ENCODE results near the gene CAPZA2.
"Not testable (repeated sequence)": the region's sequence is repeated elsewhere in the genome, so short reads cannot be mapped to it uniquely, and the experiment has no call there.

Gene CAPZA2

GRCh38 chr7:116920359-116920758, 58.0 kb downstream of the CAPZA2 start:
- no peak for DNase-seq (ENCODE audit: low read depth)

GRCh38 chr7:116922545-116922944, 60.2 kb downstream of the CAPZA2 start:
- DNase-seq (ENCODE audit: low read depth), result no peak

- no peak for DNase-seq (ENCODE audit: low read depth)
These were observed 62.4 kb downstream of the CAPZA2 start for GRCh38 chr7:116924741-116925140.

DNA sequence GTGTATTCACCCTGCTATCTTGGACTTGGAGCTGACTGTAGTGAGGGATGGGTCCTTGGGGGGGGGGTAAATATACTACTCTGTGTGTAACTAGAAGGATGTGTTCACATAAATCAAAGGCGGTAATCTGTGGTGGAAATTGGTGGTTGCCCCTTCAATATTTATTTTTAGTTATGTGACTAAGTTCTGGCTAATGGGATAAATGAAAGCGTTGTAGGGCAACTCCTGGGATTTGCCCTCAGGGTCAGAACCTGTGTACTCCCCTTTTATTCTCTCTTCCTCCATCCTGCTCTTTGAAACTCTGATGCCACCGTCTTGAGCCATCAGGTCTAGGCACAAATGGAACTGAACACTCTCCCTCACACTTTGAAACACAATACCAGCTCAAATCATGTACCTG, 66.6 kb downstream of the CAPZA2 start:
- no peak for DNase-seq (ENCODE audit: low read depth)

DNA sequence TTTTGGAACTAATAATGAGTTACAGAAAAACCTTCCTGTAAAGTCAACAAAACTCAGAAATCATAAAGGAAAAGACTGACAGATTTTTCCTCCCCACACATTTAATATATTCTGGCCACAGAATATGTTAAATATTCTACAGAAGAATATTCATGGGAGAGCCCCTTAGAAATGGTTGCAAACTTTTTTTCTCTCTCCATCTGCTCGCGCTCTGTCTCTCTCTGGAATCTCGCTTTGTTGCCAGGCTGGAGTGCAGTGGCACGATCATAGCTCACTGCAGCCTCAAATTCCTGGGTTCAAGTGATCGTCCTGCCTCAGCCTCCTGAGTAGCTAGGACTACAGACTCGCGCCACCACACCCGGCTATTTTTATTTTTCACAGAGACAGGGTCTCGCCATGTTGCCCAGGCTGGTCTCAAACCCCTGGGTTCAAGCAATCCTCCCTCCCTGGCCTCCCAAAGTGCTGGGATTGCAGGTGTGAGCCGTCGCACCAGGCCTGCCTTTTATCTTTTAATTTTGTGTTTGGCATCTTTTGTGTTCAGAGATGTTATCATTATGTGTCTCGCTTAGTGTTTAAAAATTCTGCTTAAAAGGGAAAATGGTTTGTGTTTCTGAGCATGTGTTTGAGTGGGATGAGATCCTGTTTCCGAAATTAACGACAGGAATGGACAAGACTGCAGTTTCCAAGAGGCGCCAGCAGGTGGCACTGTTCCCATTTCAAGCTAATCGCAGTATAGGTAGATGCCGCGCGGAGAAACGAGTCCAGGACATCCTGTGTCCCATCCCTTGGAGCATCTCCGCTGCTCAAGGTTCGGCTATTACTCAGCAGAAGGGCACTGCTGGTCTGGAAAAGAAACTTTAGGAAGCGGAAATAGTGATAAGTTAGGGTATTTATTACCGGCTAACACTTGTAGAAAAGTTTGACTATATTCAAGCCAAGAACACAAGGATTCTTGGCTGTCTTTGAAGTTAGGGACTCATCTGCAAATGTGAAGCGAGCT, 67.8 kb downstream of the CAPZA2 start:
- peak; percentile 47 for DNase-seq (ENCODE audit: low read depth)

GRCh38 chr7:116932566-116932965, 70.2 kb downstream of the CAPZA2 start:
- no peak for DNase-seq (ENCODE audit: low read depth)

DNA sequence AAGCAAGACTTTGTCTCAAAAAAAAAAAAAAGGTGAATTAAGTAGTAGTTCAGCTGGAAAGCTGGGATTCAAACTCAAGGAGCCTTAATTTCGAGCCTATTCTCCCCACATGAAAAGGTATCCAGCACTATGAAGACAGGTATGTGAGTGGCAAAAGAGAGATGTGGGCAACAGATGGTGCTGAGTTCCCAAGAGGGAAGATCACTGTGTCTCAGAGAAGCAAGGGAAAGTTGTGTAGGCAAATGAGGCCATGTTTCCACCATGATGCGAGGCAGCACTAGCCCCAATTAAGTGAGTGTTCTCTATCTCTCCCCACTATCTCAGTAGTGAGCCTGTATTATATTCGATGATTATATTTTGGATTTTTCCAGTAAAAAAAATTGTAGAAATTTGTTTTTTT, 71.1 kb downstream of the CAPZA2 start:
- no peak for DNase-seq (ENCODE audit: low read depth)

DNA sequence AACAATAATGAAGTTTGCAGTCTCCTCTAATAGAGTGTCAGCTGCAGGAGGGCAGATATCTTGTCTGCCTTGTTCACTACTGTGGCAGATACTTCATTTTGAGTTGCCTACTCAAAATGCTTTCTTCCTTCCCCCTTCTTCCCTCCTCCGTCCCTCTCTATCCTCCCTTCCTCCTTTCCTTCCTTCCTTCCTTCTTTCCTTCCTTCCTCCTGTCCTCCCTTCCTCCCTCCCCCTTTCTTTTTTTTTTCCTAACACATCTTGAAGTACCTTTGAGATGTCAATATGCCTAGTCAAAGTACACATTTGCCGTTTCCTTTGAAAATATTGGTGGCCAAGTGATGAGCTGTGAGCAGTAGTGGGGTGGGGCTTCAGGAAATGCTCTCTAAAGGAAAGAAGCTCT, 72.2 kb downstream of the CAPZA2 start:
- no peak for DNase-seq (ENCODE audit: low read depth)

GRCh38 chr7:116936844-116937243, 74.5 kb downstream of the CAPZA2 start:
- not testable (repeated sequence) for DNase-seq (ENCODE audit: low read depth)

- no peak for DNase-seq (ENCODE audit: low read depth)
These were observed 76.3 kb downstream of the CAPZA2 start for GRCh38 chr7:116938678-116939077.

- no peak for DNase-seq (ENCODE audit: low read depth)
These were observed 78.4 kb downstream of the CAPZA2 start for GRCh38 chr7:116940689-116941370.

GRCh38 chr7:116942504-116942903, 80.1 kb downstream of the CAPZA2 start:
- no peak for DNase-seq (ENCODE audit: low read depth)

DNA sequence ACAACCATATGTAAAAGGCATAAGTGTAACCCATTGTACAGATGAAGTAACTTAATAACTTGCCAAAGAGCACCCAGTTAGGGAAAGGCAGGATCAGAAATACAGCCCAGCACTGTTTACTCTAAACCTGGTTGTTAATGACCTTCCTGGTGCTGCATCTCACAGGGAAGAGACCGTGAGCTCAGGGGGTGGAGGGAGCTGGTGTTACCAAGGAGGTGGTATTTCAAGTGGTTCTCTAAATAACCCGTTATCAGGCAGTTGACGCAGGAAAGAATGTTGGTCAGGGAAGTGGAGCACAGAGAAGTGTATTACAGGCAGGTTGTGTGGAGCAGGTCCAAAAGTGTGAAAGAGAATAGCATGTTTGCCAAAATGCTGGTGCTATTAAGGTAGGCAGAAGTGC, 86.5 kb downstream of the CAPZA2 start:
- no peak for DNase-seq (ENCODE audit: low read depth)

- no peak for DNase-seq (ENCODE audit: low read depth)
These were observed 87.8 kb downstream of the CAPZA2 start for GRCh38 chr7:116949941-116950801.

DNA sequence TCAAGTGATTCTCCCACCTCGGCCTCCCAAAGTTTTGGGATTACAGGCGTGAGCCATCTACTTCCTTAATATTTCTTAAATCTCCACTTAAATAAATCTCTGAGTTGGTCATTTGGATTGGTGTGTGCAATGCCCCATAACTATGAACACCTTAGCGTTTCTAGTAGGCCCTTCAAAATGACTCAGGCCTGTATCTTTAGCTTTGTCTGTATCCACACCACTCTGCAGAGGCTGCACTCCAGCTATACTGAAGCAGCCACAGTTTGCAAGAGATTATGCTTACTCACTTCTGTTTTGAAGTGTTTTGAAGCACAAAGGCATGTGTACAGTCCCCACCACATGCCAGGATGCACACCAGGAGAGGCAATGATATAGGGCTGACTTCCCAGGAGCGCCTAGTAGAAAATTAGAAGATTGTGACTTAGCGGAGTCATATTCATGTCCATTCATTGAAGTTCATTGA, 88.5 kb downstream of the CAPZA2 start:
- DNase-seq (ENCODE audit: low read depth), result no peak

- DNase-seq (ENCODE audit: low read depth), result no peak
These were observed 89.2 kb downstream of the CAPZA2 start for GRCh38 chr7:116951366-116952292.

DNA sequence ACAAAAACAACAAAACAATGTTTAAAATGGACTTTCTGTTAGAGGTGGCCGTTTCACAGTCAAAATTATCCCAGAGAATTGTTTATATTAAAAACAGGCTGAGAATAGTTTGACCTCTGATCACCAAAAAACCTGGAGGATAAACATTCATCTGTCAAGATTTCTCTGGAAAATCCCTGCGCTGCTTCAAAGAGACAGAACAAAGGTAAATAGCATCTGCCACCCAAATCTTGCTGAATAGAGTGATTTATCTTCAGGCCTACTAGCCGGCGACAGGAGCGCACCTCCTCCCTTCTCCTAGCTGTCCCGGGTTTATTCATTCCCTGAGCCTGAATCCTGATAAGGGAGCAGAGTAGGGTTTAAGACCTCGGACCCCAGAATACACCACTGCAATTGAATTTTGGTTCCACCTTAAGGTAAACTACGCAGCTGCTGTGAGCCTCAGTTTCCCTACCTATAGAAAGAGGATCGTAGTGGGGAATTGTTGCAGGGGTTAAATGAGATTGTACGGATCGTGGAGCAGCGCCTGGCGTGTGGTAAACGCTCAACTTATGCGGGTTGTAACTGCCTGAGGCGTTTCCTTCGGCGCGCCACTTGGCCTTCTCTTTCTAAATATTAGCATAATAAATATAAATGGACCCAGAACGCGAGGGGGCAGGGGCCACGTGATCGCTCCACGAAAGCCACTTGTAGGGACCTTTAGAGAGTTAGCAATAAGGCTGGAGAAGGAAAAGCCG, 90.4 kb downstream of the CAPZA2 start:
- no peak for DNase-seq (ENCODE audit: low read depth)

DNA sequence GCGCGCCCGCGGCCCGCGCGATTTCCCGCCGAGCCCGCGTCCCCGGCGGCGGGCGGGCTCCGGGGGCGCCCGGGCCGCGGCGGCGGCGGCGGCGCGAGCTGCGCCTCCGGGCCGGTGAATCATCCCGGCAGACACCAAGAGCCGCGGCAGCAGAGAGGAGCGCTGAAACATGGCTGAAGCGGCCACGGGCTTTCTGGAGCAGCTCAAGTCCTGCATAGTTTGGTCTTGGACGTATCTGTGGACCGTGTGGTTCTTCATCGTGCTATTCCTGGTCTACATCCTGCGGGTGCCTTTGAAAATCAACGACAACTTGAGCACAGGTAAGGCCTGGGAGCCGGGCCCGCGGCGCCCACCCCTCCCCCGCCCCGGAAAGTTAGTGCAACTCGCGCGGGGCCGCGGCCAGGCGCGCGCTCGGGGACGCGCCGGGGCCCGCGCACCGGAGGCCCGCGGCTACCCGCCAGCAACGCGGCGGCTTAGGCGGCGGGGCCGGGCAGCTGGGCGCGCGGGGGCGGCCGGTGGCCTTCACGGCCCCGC, 91.1 kb downstream of the CAPZA2 start, which contains the start of gene ST7:
Gene ST7, plus strand, starts transcription at position 130 of the 534 bp plus-strand sequence. Its CDS starts 40 bp downstream, at position 170.
- DNase-seq (ENCODE audit: low read depth), result peak; percentile 51

- DNase-seq (ENCODE audit: low read depth), result no peak
These were observed 91.8 kb downstream of the CAPZA2 start for GRCh38 chr7:116953906-116954838.
